CD4-positive, alpha-beta T cell (primary cell): ENCODE measurements around the gene XNDC1N. TPM values are rescaled to one million over a fixed set of nuclear protein-coding genes. Genes with fewer than 3 reads are reported as not detected.
"Not testable (repeated sequence)": the region's sequence is repeated elsewhere in the genome, so short reads cannot be mapped to it uniquely, and the experiment has no call there.

Source experiments
- ATAC-seq: fragments of 200-7000 bp; cut with Tn5 transposase; one replicate; pipeline ENCODE4 v1.10.0; 2022; ENCODE audit warnings: mild to moderate bottlenecking; ENCODE audit not compliant: poor library complexity
- CTCF ChIA-PET: fragments of 350-600 bp; sonication (Branson Sonifier 250); formaldehyde crosslinking; loops from one replicate; lab custom pipeline; 2021; ENCODE audit warnings: antibody characterized with exemption, inconsistent platforms; lab: Charles Lee
- POLR2A ChIA-PET: fragments of 350-600 bp; sonication (Branson Sonifier 250); formaldehyde crosslinking; loops from one replicate; lab custom pipeline; 2021; ENCODE audit warnings: antibody characterized with exemption, inconsistent platforms; lab: Charles Lee
- DNase-seq, 14 experiments: peaks; one replicate each; pipeline ENCODE4 v3.0.0-alpha.2; 2013 to 2020; ENCODE audit warnings: mixed read lengths in 2 of 14
- H3K27ac ChIP-seq, 2 donors: one replicate each; pipeline versions ENCODE4 v1.5.1 to v1.7.0; 2013; ENCODE audit warnings: low read length in 2 of 2, low read depth in 1 of 2, mild to moderate bottlenecking in 1 of 2
- H3K27me3 ChIP-seq, 2 experiments: 1 replicate in 1 of 2; 2 replicates in 1 of 2; pipeline versions ENCODE4 v1.6.1 to v1.7.0; 2013; ENCODE audit warnings: low read length in 2 of 2, control low read depth in 1 of 2, mild to moderate bottlenecking in 1 of 2, moderate library complexity in 1 of 2; ENCODE audit not compliant: insufficient read depth in 2 of 2, control insufficient read depth in 1 of 2
- H3K36me3 ChIP-seq: one replicate; pipeline ENCODE4 v1.6.1; 2013; ENCODE audit warnings: low read length, control low read depth; ENCODE audit not compliant: insufficient read depth
- H3K4me1 ChIP-seq: one replicate; pipeline ENCODE4 v1.6.1; 2013; ENCODE audit warnings: low read length, control low read depth; ENCODE audit not compliant: insufficient read depth
- H3K4me3 ChIP-seq: one replicate; pipeline ENCODE4 v1.5.1; 2013; ENCODE audit warnings: mild to moderate bottlenecking, low read length, moderate library complexity
- H3K9me3 ChIP-seq, 2 experiments: 1 replicate in 1 of 2; 2 replicates in 1 of 2; pipeline versions ENCODE4 v1.6.1 to v1.7.0; 2013; ENCODE audit warnings: low read length in 2 of 2, mild to moderate bottlenecking in 2 of 2, control low read depth in 1 of 2, moderate library complexity in 1 of 2; ENCODE audit not compliant: control insufficient read depth in 1 of 2, insufficient read depth in 1 of 2
- H3K27ac Mint-ChIP-seq: one replicate; pipeline ENCODE4 v1.8.0; 2020; ENCODE audit warnings: mixed read lengths
- H3K27me3 Mint-ChIP-seq: one replicate; pipeline ENCODE4 v1.8.0; 2021; ENCODE audit warnings: mixed read lengths
- H3K36me3 Mint-ChIP-seq: one replicate; pipeline ENCODE4 v1.8.0; 2021; ENCODE audit warnings: low read depth, mixed read lengths
- H3K4me1 Mint-ChIP-seq: one replicate; pipeline ENCODE4 v1.8.0; 2021; ENCODE audit warnings: low read depth, mixed read lengths
- H3K4me3 Mint-ChIP-seq: one replicate; pipeline ENCODE4 v1.8.0; 2020; ENCODE audit warnings: mild to moderate bottlenecking, mixed read lengths
- H3K9me3 Mint-ChIP-seq: one replicate; pipeline ENCODE4 v1.8.0; 2020; ENCODE audit warnings: mixed read lengths
- intact Hi-C, 2 experiments: fragments of 100-400 bp; cut with DNase I in 1 of 2; cut with micrococcal nuclease in 1 of 2; formaldehyde crosslinking; loops; one replicate each; pipeline versions ENCODE4 v1.15.1 to v1.9.0; 2023 to 2025; cut with DNase I, micrococcal nuclease
- total RNA-seq, 174 experiments: library from RNA in 2 of 174; stranded (reverse) in 2 of 174; gene quantifications; one replicate each; pipeline ENCODE4 v1.2.3 and lab custom pipeline; 2021 to 2026
- TF ChIP-seq, protein P1 (sequence below): fragments of 200-600 bp; IDR thresholded peaks from one replicate; pipeline ENCODE4 v1.8.0; 2022; ENCODE audit warnings: antibody characterized with exemption, mild to moderate bottlenecking

Gene XNDC1N
- total RNA-seq, 2 experiments from 2014 or later: 14.9 to 15.7 TPM

DNA sequence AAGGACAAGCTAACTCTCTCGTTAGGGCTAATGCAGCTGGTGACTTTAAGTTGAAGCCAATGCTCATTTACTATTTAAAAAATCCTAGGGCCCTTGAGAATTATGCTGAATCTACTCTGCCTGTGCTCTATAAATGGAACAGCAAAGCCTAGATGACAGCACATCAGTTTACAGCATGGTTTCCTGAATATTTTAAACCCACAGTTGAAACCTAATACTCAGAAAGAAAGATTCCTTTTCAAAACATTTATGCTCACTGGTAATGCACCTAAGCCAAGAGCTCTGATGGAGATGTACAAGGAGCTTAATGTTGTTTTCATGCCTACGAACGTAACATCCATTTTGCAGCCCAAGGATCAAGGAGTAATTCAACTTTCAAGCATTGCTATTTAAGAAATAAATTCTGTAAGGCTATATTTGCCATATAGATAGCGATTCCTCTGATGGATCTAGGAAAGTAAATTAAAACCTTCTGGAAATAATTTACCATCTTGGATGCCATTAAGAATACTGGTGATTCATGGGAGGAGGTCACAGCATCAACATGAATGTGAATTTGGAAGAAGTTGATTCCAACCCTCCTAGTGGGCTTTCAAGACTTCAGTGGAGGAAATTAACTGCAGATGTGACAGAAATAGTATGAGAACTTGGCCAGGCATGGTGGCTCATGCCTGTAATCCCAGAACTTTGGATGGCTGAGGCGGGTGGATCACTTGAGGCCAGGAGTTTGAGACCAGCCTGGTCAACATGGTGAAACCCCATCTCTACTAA lies 14.5 kb downstream of the XNDC1N start:
- H3K27me3 Mint-ChIP-seq: no peaks in the 10 kb centered on the region
- DNase-seq (no peak), ATAC-seq (no peak)
- no peak overlapping the region for H3K27ac ChIP-seq
- no peaks in the 10 kb centered on the region for H3K4me1 Mint-ChIP-seq
- H3K9me3 Mint-ChIP-seq: no peaks in the 10 kb centered on the region
- peaks cover 52% of the 10 kb centered on the region for H3K36me3 ChIP-seq
- CTCF ChIA-PET: no interaction called here
- peaks cover 90% of the 10 kb centered on the region for H3K36me3 Mint-ChIP-seq
- H3K27me3 ChIP-seq: no peaks in the 10 kb centered on the region
- H3K4me1 ChIP-seq: no peaks in the 10 kb centered on the region
- no peaks in the 10 kb centered on the region for H3K9me3 ChIP-seq
- no peak overlapping the region for H3K4me3 ChIP-seq
- POLR2A ChIA-PET: no interaction called here
- H3K27ac Mint-ChIP-seq: no peak overlapping the region
- intact Hi-C loops: no loop called here
- TF ChIP-seq, protein P1, sequence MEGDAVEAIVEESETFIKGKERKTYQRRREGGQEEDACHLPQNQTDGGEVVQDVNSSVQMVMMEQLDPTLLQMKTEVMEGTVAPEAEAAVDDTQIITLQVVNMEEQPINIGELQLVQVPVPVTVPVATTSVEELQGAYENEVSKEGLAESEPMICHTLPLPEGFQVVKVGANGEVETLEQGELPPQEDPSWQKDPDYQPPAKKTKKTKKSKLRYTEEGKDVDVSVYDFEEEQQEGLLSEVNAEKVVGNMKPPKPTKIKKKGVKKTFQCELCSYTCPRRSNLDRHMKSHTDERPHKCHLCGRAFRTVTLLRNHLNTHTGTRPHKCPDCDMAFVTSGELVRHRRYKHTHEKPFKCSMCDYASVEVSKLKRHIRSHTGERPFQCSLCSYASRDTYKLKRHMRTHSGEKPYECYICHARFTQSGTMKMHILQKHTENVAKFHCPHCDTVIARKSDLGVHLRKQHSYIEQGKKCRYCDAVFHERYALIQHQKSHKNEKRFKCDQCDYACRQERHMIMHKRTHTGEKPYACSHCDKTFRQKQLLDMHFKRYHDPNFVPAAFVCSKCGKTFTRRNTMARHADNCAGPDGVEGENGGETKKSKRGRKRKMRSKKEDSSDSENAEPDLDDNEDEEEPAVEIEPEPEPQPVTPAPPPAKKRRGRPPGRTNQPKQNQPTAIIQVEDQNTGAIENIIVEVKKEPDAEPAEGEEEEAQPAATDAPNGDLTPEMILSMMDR: no peak
- no peak overlapping the region for H3K4me3 Mint-ChIP-seq

GRCh38 chr11:71911986-71912340 lies 16.4 kb downstream of the XNDC1N start:
- peaks cover 87% of the 10 kb centered on the region for H3K36me3 Mint-ChIP-seq
- DNase-seq, H3K27me3 Mint-ChIP-seq, H3K27me3 ChIP-seq, H3K4me3 Mint-ChIP-seq, H3K27ac ChIP-seq, H3K9me3 ChIP-seq, CTCF ChIA-PET, H3K4me1 ChIP-seq, H3K9me3 Mint-ChIP-seq, H3K4me3 ChIP-seq, intact Hi-C loops, ATAC-seq, POLR2A ChIA-PET, H3K4me1 Mint-ChIP-seq, H3K27ac Mint-ChIP-seq: not testable (repeated sequence)
- H3K36me3 ChIP-seq: peaks cover 36% of the 10 kb centered on the region

- intact Hi-C loops, H3K9me3 ChIP-seq, H3K4me3 ChIP-seq, H3K27me3 Mint-ChIP-seq, H3K27ac ChIP-seq, CTCF ChIA-PET, H3K4me3 Mint-ChIP-seq, ATAC-seq, POLR2A ChIA-PET, H3K4me1 ChIP-seq, H3K4me1 Mint-ChIP-seq, H3K27me3 ChIP-seq, H3K9me3 Mint-ChIP-seq, H3K27ac Mint-ChIP-seq: not testable (repeated sequence)
- peak in 3 of 14 experiments; percentile 13 to 32 (median 14) for DNase-seq
- H3K36me3 ChIP-seq: peaks cover 33% of the 10 kb centered on the region
- peaks cover 88% of the 10 kb centered on the region for H3K36me3 Mint-ChIP-seq
Measured at GRCh38 chr11:71911321-71911985, 16.9 kb downstream of the XNDC1N start.

GRCh38 chr11:71910775-71911174 lies 17.6 kb downstream of the XNDC1N start:
- POLR2A ChIA-PET, H3K4me1 Mint-ChIP-seq, H3K4me3 Mint-ChIP-seq, H3K27me3 ChIP-seq, H3K9me3 ChIP-seq, CTCF ChIA-PET, H3K27ac Mint-ChIP-seq, DNase-seq, H3K4me1 ChIP-seq, intact Hi-C loops, H3K27ac ChIP-seq, H3K4me3 ChIP-seq, H3K27me3 Mint-ChIP-seq, H3K9me3 Mint-ChIP-seq, ATAC-seq: not testable (repeated sequence)
- H3K36me3 ChIP-seq: peaks cover 26% of the 10 kb centered on the region
- peaks cover 88% of the 10 kb centered on the region for H3K36me3 Mint-ChIP-seq
